ENCODE data around the gene INSC. TPM values are rescaled to one million over a fixed set of nuclear protein-coding genes. Genes with fewer than 3 reads are reported as not detected.
A peak's percentile ranks its signal among the peaks of the same experiment; 100 is the strongest.

The INSC gene
- total RNA-seq, 4 donors from 2014 or later = 1.3 to 11.4 (median 2.6) TPM

DNA sequence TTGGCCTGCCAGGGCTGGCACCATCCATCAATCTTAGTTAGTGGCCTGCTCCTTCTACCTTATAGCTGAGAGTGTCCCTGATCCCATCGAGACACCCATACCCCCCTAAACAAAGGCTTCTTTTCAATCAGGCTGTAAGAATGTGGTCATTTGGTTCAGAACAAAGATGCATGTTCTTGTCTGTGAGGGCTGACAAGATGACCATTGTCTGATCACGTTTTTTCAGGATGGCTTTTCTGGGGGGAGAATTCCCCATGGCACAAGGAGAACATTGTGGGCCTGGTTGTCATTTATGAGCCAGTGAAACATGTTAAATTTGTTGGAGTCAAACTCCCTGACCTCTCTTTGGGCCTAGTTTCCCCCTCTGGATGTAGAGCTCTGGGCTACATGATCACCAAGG lies 160.4 kb downstream of the INSC start:
- Histone ChIP-seq H3K4me1 (no peaks in the 10 kb centered on the region), H3K9me3 (no peaks in the 10 kb centered on the region), H3K36me3 (no peaks in the 10 kb centered on the region), H3K27ac (no peak overlapping the region), H3K4me3 (no peak overlapping the region), H3K27me3 (no peaks in the 10 kb centered on the region)
- 50 to 67% methylated on average over 1 of the region's 2 CpGs for WGBS, 2 donors (ENCODE audit: low coverage in 1 of 2)
- TF ChIP-seq POLR2AphosphoS5 (IDR thresholded peaks at IDR 0.05) (no peak), POLR2A (IDR thresholded peaks at IDR 0.05) (no peak), EP300 (IDR thresholded peaks at IDR 0.05) (no peak)
- TF ChIP-seq, protein P1, sequence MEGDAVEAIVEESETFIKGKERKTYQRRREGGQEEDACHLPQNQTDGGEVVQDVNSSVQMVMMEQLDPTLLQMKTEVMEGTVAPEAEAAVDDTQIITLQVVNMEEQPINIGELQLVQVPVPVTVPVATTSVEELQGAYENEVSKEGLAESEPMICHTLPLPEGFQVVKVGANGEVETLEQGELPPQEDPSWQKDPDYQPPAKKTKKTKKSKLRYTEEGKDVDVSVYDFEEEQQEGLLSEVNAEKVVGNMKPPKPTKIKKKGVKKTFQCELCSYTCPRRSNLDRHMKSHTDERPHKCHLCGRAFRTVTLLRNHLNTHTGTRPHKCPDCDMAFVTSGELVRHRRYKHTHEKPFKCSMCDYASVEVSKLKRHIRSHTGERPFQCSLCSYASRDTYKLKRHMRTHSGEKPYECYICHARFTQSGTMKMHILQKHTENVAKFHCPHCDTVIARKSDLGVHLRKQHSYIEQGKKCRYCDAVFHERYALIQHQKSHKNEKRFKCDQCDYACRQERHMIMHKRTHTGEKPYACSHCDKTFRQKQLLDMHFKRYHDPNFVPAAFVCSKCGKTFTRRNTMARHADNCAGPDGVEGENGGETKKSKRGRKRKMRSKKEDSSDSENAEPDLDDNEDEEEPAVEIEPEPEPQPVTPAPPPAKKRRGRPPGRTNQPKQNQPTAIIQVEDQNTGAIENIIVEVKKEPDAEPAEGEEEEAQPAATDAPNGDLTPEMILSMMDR (IDR thresholded peaks at IDR 0.05) = no peak
- ATAC-seq = no peak

DNA sequence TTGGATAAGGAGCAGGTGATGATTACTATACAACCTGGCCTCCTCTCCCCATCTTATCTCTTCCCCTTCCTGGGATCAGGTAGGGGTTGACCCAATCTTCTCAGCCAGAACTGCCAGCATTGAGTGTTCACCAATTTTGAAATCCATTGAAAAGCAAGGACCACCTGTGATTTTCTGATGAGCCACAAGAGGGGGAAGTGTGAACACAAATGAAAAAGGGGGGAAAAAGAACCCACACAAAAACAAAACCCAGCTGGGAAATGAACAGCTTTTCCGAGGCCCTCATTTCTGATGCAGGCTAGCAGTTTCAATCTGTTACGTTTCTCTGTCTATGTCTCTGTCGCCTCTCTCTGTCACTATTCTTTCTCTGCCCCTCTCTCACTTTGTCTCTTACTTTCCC lies 161.9 kb downstream of the INSC start:
- H3K27ac ChIP-seq = no peak overlapping the region
- TF ChIP-seq POLR2A (IDR thresholded peaks at IDR 0.05) (no peak), EP300 (IDR thresholded peaks at IDR 0.05) (no peak)
- TF ChIP-seq, protein P1 (IDR thresholded peaks at IDR 0.05) = peak in 1 of 4 experiments; percentile 38
- no peak for ATAC-seq
- no peaks in the 10 kb centered on the region for H3K36me3 ChIP-seq
- no peak overlapping the region for H3K4me3 ChIP-seq
- WGBS, 2 donors (ENCODE audit: low coverage in 1 of 2) = 7 to 16% methylated on average over 3 of the region's 3 CpGs
- no peaks in the 10 kb centered on the region for H3K9me3 ChIP-seq
- H3K27me3 ChIP-seq = no peaks in the 10 kb centered on the region
- H3K4me1 ChIP-seq = no peaks in the 10 kb centered on the region

DNA sequence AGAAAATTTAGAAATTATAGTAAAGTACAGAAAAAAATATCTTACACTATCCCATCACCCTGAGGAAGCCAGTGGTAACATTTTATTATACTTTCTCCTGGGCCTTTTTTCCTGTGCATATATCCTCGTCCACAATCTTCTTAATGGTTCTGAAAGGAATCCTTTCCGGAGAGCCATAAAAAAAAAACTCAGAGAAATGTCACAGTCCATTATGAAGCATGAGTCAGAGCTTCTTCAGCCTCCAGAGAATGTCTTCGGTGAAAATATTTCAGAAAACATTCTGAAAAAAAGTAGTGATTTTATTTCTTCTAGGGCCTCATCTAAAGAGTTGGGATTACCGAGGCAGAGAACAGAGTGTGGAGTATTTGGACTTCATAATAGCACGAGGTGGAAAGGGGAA lies 163.4 kb downstream of the INSC start:
- no peak for TF ChIP-seq POLR2AphosphoS5 (IDR thresholded peaks at IDR 0.05)
- TF ChIP-seq, protein P1 (IDR thresholded peaks at IDR 0.05) = no peak
- TF ChIP-seq EP300 (IDR thresholded peaks at IDR 0.05) = no peak
- no peak for TF ChIP-seq POLR2A (IDR thresholded peaks at IDR 0.05)
- no peaks in the 10 kb centered on the region for H3K36me3 ChIP-seq
- H3K4me3 ChIP-seq = no peak overlapping the region
- no peaks in the 10 kb centered on the region for H3K4me1 ChIP-seq
- H3K27ac ChIP-seq = no peak overlapping the region
- no peaks in the 10 kb centered on the region for H3K9me3 ChIP-seq
- WGBS, 2 donors (ENCODE audit: low coverage in 1 of 2) = 63 to 64% methylated on average over 3 to 5 of the region's 5 CpGs
- H3K27me3 ChIP-seq = peaks cover 9% of the 10 kb centered on the region
- no peak for ATAC-seq

DNA sequence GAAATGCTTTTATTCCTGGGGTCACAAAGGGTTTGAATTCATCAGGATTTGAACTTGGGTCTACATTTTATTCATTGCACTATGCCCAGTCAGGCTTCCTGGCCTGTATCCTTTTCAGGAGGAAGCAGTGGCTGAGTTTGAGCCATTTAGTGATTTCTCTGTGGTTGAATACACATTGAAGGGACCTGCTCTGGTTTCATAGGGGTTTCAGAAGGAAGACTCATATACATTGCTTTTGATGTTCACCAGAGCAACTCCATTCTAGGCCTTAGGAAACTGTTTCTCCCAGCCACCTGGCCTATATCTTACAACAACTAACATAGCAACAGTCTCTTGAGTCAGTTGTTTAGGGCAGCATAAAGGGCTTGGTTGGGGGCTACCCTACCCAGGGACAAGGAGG lies 165.7 kb downstream of the INSC start:
- Histone ChIP-seq H3K36me3 (no peaks in the 10 kb centered on the region), H3K4me3 (no peak overlapping the region), H3K4me1 (no peaks in the 10 kb centered on the region), H3K9me3 (no peaks in the 10 kb centered on the region), H3K27ac (no peak overlapping the region), H3K27me3 (peaks cover 9% of the 10 kb centered on the region)
- no peak for ATAC-seq
- TF ChIP-seq POLR2A (IDR thresholded peaks at IDR 0.05) (no peak), EP300 (IDR thresholded peaks at IDR 0.05) (no peak), POLR2AphosphoS5 (IDR thresholded peaks at IDR 0.05) (no peak)
- TF ChIP-seq, protein P1 (IDR thresholded peaks at IDR 0.05) = no peak

DNA sequence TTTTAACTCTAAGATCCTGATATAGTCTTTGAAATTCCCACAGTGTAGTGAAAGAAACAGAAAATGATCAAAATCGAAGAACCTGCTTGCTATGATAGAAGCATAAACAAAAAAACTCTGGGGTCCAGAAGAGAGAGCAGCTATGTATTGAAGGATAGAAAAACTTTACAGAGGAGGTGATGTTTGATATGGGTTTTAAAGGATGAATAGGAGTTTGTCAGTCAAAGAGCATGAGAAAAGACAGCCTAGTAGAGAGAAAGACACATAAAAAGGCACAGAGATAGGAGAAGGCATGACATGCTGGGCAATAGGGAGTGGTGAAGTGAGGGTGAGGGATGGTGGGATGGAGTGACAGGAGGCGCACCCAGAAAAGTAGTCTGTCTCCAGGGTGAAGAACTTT lies 168.0 kb downstream of the INSC start:
- H3K9me3 ChIP-seq = no peaks in the 10 kb centered on the region
- no peaks in the 10 kb centered on the region for H3K36me3 ChIP-seq
- 84 to 100% methylated on average over 1 to 2 of the region's 2 CpGs for WGBS, 2 donors (ENCODE audit: low coverage in 1 of 2)
- H3K27me3 ChIP-seq = peaks cover 9% of the 10 kb centered on the region
- TF ChIP-seq POLR2A (IDR thresholded peaks at IDR 0.05) (no peak), EP300 (IDR thresholded peaks at IDR 0.05) (no peak), POLR2AphosphoS5 (IDR thresholded peaks at IDR 0.05) (no peak)
- TF ChIP-seq, protein P1 (IDR thresholded peaks at IDR 0.05) = no peak
- H3K27ac ChIP-seq = no peak overlapping the region
- H3K4me3 ChIP-seq = no peak overlapping the region
- H3K4me1 ChIP-seq = no peaks in the 10 kb centered on the region
- ATAC-seq = no peak

Measured in gastroesophageal sphincter (tissue), 4 donors.